Smooth muscle cell of the brain vasculature (primary cell): ENCODE results near the gene TOM1L2.
A peak's percentile ranks its signal among the peaks of the same experiment; 100 is the strongest.
"Not testable (repeated sequence)": the region's sequence is repeated elsewhere in the genome, so short reads cannot be mapped to it uniquely, and the experiment has no call there.

ENCODE experiments used
- DNase-seq: peaks from one replicate; pipeline ENCODE4 v3.0.0-alpha.2; 2012; ENCODE audit warnings: low read depth, low spot score

TOM1L2 gene

DNA sequence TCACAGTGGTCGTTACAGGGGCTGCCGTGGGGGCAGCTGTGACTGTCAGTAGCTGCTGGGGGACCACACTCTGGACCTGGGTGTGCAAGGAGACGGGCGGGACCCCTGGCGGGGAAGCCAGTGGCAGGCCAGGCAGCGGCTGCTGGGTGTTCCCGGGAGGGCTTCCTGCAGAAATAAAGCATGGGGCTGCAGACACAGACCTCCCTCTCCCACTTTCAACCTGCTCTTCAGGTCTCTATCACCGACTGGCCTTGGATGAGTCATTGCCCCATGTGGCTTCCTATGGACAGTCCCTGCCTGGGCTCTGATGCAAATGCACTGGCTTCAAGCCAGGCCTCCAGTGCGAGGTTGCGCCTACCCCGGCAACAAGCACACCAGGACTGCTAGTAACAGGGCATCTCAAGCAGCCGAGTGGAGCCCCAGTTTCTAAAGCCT, 152.6 kb downstream of the TOM1L2 start:
- DNase-seq = peak; percentile 90

DNA sequence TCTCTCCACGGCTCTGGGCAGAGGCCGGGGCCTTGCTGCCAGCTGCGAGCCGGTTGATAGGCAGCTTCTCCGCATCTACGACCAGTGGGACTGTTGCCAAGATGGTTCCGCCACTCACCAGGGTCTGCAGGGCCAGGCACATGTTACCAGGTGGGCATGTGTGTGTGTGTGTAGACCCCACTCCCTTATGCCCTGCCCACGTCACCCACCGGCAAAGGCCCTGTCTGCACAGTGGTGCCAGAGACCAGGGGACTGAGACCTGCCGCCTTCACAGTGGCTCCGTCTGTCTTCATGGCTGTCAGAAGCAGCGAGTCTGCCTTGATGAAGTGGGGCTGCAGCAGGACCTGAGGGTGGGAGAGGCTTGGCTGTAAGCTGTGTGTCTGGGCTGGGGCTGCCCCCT, 153.1 kb downstream of the TOM1L2 start:
- no peak for DNase-seq

DNA sequence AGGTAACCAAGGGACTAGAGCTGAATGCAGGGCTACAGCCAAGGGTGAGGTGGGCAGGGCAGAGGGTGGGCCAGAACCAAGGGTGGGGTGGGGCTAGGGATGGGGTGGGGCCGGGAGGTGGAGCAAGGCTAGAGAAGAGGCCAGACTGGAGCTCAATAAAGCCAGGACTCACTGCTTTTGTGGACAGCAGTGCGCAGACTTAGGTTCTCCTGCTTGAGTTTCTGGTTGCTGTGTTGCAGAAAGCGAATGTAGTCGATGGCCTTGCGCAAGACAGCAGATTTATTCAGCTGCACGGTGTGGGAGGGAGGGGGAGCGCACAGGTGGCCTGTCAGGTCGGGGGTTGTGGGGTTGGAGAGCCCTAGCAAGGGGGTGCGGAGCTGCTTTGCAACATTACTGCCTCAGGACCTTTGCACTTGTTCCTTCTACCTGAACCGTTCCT, 154.1 kb downstream of the TOM1L2 start:
- DNase-seq = no peak

DNA sequence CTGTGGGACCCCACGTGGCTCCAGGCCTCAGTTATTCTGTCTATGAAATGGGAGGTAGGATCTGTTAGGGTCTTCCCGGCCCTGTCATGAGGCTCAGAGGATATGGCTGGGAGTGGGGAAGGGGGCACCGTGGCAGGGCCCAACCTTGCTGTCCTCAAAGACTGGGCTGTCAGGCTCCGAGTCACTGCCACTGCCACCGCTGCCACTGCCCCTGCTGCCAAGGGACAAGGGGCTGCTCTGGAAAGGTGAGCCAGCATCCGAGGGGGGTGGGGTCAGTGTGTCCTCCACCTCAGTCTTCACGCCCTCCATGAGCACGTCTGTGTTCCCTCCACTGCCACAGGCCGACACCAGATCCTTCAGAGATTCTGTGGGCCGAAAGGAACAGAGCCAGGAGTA, 154.7 kb downstream of the TOM1L2 start:
- no peak for DNase-seq

DNA sequence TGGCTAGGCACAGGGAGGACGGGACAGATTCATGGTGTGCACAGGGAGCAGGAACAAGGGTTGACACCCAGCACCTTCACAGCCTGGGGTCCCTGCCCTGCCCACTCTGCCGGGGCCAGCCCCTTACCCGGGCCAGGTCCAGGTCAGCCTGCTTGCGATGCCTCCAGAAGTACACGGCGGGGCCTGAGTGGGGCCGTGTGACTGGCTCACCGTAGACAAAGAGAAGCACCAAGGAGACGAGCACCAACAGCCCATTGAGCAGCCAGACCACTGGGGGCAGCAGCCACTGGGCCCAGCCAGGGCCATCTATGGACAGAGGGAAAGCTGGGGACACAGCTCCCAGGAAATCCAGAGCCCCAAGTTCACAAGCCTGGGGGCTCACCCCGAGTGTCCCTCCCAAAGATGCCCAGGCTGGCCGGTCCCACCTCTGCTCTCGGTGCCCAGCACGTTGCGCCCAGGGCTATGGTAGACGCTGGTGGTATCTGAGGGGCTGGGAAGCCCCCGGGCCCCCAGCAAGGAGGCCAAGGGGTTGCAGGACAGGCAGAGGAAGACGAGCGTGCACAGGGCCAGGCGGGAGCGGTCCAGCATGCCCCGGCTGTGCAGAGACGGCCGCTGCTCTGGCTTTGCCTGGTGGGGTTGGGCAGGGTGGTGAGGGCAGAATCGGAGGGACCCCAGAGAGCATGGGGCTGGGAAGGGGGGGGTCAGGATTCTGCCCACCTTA, 155.2 kb downstream of the TOM1L2 start:
- no peak for DNase-seq

DNA sequence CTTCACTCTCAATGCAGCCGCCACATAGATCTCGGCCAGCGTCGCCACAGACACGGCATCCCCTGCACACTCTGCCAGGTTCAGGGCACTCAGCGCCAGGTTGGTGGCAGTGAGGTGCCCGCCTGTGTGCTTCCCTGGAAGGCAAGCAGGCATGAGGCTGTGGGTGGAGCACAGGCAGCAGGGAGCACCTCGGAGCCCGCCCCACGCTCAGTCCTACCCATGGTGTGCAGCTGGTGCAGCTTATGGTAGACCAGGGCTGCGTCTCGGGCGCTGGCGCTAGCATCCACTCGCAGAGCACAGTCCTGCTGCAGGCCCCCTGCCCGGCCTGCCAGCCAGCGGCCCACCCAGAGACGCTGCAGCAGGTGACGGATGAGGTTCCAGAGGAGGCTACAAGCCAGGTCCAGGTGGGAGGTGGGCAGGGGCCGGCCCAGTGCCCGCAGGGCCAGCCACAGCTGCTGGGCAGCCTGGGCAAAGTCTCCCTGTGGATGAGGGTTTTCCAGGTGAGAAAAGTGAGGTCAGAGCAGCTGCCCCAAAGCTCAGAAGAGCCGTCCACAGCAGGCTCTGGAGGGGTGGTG, 155.9 kb downstream of the TOM1L2 start:
- no peak for DNase-seq

DNA sequence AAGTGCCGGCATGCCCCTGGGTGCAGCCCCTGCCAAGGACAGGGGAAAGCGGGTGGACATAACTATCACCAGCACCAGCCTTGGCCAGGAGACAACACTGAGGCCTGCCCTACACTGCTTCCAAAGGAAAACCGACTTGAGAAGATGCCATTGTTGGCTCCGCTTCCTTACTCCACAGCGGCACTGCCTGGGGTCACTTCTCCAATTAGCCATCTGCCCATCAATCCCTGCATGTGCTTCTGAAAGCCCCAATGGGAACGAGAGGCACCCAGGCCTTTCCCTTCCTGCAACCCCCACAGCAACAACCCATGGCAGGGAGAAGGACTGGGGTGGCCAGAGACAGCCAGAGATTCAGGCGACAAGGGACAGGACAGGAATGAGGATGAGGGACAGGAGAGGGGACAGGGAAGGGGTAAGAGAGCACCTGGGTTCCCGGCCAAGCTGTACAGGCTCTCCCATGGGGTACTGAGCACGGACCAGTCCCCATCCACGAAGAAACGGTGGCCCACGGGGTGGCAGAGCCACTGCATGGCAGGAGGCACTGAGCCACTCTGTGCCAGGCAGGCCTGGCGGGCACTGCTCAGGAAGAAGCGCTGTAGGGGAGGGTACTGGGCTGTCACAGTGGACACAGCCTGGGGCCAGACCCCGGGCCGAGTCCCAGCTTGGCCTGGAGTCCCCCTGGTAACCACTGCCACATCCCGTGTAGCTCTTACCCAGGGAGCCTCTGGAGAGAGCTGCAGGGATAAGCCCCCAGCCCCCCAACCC, 156.6 kb downstream of the TOM1L2 start:
- DNase-seq = no peak

DNA sequence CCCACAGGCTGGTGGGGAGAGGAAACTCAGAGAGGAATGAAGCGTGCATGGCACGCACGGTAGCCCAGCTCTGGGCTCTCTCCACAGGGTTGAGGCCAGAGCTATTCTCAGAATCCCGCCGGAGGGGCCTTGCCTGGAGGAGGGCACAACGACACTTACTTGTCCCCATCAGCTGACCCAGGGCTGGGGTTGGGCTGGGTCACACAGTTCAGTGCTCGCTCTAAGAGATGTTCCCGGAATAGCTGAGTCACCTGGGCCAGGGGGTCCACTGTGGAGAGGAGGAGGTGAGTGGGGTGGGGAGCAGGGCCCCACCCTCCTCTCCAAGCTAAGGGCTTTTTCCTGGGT, 157.2 kb downstream of the TOM1L2 start:
- DNase-seq = no peak

DNA sequence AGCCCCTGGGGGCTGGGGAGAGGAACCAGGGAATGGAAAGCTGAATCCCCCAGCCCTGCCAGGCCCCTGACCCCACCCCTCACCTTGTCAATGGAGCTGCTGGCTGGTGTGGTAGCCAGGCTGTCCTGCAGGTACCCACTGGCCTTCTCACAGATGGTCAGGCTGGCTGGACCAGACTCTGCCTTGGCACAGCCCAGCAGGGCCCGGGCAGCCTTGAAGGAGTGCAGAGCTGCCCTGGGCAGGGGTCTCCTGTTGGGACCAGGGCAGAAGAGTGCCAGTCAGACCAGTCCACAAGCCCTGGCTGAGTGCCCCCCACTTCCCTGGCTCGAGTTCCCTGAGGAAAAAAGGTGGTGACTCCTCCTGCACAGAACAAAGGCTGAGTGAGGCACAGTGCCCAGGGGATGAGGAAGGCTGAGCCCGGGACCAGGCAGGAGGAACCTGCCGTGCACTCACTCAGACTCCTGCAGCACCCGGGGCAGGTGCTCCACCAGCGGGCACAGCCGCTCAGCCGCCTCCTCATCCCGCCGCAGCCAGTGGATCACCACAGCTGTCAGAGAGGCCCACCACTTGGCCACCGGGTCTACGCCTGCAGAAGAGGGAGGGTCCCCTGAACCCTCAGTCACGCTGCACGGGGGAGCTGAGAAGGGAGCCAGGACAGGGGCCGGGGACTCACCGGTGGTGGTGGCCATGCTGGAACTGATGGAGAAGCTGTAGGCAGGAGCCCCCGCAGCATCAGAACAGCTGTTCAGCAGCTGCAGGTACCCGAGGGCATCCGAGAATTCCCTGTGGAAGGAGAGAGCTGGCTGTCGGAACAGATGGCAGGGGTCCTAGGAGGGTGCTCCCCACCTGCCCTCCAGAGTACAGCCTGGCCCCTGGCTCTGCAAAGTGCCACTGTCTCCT, 157.8 kb downstream of the TOM1L2 start:
- no peak for DNase-seq

DNA sequence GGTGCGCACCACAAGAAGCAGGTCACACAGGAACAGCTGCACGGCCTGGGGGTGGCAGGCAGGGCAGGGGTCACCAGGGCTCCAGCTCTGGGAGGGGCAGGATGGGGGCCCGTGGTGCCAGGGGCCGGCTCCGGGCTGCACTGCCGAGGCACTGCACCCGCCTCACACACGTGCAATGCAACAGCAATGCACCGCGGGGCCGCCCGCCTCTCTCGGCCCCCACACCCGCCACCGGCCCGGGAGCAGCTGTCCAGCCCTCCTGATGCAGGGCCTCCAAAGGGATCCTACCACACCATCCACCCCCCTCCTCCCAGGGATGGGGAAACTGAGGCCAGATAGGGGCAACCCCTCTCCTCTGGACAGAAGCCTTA, 158.5 kb downstream of the TOM1L2 start:
- DNase-seq = no peak

DNA sequence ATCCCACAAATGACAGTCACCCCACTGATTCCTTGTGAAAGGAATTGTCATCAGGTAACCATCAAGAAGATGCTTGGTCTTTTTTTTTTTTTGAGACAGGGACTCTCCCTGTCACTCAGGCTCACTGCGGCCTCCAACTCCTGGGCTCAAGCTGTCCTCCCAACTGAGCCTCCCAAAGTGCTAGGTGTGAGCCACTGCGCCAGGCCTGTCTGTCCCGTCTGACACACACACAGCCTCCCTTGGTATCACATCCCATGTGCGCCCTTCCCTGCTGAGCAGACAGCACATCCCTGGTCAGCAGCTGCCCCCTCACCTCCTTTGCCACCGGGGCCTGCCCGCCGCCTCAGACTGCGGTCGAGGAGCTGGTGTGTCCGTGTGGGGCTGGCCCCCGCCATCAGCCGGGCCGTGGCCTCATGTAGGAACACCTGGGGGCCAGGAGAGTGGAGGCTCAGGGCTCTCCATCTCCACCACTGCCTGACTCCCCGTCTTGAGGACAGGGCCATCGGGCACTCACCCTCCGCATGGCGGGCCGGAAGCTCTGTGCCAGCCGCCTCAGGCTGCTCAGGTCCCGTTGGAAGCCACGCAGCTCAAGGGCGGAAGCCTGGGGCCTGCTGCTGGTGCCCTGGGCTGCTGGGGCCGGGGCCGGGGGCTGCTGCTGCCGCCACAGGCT, 159.0 kb downstream of the TOM1L2 start:
- no peak for DNase-seq

DNA sequence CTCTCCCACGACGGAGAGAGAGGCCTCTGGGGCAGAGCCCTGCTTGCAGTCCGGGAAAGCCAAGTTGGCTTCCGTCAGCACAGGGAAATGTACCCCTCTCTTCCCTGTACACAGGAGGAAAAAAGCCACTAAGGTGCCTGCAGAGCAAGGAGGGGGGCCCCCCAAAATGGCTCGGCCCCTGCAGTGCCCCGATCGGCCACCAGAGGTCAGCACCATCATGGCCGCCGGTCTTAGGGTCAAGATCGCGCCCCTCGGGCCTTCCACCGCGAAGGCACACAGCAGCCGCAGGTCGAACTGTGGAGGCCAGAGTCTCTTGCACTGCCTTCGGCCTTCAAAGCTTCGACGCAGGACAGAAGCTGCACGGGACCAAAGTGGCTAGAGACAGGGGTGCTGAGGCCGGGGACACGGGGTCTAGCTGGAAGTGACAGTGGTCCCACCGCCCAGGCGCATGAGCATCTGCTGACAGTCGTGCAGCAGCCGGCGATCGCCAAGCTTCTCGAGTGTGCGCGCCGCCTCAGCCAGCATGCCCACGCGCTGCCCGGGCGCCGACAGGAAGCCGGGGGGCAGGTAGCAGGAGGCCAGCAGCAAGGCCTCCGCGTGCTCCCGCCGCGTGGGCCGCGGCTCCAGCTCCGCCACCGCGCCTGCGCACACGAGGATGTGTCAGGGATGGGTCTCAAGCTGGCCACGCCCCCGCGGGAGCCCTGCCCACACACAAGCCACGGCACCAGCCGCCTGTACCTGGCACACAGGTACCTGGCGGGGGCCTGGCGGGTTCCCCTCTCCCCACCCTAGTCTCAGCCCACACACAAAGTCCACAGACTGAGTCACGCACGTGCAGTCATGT, 159.8 kb downstream of the TOM1L2 start:
- DNase-seq = no peak

DNA sequence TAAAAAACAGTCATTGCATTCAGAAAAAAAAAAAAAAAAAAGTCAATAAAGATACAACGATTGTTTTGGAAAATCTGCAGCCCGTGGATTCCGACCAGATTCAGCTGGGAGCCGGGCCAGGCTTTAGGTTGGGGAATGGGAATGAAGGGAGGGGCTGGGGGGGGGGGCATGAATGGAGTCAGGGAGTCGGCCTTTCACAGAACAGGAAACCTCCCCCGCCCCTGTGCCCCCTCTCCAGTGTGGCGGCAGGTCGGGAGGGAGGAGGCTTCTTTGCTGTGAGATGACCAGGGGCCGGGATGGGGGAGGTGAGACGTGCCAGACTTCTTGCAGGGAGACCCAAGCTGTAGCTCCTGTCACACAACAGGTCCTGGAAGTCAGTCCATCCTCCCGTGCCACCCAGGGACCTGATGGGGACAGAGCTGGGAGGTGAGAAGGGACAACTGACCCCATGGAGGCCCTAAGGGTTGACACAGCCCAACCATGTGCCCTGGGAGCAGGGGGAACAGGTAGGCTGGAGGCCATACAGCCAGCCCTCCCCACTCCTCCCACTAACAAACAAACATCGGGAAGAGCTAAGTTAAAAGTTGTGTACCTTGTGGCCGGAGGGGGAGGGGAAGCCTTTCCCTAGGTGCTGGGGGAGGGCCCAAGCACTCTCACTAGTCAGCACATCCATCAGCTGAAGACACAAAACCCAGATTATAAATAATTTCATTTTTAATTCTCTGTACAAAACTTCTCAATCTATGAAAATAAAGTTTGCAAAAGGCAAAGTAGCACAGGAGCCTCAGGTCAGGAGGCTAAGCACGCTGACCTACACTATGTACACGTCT, 160.6 kb downstream of the TOM1L2 start:
- no peak for DNase-seq

DNA sequence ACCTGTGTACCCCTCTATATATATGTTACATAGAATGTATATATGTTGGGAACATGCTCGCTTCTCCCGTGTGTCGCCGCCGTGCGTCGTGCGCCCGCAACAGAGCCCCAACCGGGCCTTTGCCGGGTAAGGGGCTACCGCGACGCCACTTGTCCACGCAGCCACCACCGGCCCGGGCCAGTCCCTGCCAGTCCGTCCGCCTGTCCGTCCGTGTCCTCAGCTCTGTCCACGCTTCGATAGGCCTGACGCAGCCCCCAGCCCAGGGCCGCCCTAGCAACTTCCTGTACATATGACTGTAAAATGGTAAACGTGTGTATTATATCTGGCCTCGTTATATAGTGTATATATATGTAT, 161.3 kb downstream of the TOM1L2 start:
- no peak for DNase-seq

DNA sequence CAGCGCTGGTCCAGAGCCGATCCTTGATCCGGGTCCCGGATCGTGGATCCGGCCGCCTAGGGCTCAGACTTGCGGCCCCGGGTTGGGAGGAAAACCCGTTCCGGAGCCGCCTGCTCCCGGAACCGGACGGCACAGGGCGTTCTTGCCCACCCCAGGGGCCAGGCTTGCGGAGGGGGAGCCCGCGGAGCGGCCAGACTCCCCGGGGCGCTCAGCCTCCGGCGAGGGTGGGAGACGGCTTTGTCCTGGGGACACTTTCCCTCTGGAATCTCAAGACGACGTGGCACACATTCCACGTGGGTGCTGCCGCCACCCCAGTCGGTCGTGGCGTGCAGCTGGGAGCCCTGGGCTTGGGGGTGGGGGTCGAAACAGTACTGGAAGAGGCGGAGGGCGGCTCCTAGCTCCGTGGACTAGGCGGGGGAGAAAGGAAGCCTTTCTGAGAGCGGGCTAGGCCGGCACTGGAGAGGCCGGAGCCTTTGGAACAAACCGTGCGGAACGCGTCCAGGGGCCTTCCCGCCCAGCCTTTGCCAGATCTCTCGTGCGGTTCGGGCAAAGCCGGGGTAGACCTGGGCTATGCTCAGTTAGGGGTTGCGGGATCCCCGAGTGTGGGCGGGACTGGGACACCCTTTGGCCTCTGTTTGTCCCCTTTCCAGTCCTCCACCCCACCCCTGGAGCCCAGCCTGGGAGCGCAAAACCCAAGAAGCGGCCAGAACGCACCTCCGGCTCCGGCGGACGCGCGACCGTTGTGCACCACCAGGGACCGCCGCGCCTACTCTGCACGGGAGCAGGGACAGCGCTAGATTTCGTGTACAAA, 161.9 kb downstream of the TOM1L2 start:
- peak; percentile 18 for DNase-seq

DNA sequence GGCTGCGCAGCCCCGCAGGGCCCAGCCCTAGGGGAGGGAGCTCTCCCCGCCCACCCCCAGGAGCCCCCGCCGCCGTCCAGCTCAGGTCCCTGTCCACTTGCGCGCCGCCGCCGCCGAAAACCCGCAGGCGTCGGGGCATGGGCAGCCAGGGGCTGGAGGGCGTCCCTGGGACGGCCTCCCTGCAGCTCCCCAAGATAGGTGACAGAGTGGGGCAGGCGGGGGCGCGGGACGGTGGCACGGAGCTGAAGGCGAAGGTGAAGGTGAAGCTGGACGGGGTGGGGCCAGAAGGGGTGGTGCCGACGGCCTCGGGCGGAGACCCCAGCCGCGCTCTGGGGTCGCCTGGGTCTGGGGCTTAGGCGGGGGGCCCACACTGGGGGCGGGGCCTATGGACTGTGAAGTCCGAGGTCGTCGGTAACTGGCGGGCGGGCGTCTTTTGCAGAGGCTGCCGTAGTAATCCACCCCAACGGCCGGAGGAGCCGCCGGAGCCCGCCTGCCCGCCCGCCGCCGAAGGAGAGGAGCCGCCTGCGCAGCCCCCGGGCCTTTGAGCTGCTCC, 162.6 kb downstream of the TOM1L2 start:
- DNase-seq = no peak

DNA sequence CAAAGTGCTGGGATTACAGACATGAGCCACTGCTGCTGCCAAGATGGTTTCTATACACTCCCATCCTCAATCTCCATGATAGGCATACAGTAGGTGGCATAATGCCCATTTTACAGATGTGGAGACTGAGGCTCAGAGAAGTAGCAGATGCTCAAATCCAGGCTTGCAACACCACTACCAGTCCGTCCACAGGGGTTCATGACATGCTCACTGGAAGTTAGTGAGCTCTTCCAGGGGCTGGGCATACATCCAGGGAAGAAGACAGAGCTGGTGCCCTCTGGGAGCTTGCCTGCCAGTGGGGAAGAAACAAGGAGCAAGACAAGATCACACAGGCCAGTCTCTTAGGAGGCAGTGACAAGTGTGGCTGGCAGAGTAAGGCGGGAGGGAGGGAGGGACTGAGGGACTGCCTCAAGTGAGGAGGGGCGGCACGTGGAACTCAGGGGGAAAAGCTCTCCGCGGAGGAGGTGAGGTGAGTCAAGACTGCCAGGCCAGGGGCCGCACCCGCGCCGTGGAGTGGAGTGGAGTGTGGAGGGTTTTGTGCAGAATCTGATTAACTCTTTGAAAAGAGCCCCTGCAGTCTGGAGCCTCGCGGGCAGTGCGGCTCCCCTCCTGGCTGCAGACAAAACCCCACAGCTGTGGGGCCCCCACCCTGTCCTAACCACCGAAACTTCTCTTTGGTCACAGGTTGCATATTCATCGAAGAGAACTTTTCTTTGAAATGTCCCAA, 163.3 kb downstream of the TOM1L2 start:
- no peak for DNase-seq

DNA sequence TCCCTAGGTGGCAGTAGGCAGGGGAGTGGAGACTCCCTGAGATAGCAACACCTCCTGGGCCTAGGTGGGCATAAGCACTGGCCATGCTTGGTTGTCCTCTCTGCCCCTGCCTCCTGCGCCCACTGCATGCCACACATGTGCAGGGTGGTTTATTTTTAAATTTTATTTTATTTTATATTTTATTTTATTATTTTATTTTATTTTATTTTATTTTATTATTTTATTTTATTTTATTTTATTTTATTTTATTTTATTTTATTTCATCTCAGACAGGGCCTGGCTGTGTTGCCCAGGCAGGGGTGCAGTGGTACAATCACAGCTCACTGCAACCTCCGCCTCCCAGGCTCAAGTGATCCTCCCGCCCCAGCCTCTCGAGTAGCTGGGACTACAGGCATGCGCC, 164.0 kb downstream of the TOM1L2 start:
- not testable (repeated sequence) for DNase-seq
